Panc1 (cell line): Measurements from ENCODE around the gene HLA-E.

Experiments
- POLR2AphosphoS5 ChIP-seq: IDR thresholded peaks from 2 replicates; pipeline ENCODE4 v1.6.1; 2012; ENCODE audit warnings: mild to moderate bottlenecking, low read depth, low read length, moderate library complexity
- TF ChIP-seq, protein P1 (sequence below): fragments of 450-650 bp; IDR thresholded peaks from 2 replicates; pipeline ENCODE4 v1.5.1; 2017; ENCODE audit warnings: mild to moderate bottlenecking

DNA sequence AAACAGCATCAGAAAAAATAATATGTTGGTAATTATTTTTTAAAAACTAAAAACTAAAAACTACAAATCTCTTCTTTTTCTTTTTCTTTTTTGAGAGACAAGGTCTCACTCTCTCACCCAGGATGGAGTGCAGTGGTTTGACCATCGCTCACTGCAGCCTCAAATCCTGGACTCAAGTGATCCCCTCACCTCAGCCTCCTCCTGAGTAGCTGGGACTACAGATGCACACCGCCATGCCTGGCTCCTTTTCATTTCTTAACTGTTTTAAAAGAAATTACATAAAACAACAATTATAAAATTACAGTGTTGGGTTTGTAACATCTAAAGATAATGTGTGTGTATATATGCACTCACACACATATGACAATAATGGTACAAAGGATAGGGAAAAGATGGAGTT lies 24.1 kb downstream of the HLA-E start:
- no peak for TF ChIP-seq POLR2AphosphoS5
- TF ChIP-seq, protein P1, sequence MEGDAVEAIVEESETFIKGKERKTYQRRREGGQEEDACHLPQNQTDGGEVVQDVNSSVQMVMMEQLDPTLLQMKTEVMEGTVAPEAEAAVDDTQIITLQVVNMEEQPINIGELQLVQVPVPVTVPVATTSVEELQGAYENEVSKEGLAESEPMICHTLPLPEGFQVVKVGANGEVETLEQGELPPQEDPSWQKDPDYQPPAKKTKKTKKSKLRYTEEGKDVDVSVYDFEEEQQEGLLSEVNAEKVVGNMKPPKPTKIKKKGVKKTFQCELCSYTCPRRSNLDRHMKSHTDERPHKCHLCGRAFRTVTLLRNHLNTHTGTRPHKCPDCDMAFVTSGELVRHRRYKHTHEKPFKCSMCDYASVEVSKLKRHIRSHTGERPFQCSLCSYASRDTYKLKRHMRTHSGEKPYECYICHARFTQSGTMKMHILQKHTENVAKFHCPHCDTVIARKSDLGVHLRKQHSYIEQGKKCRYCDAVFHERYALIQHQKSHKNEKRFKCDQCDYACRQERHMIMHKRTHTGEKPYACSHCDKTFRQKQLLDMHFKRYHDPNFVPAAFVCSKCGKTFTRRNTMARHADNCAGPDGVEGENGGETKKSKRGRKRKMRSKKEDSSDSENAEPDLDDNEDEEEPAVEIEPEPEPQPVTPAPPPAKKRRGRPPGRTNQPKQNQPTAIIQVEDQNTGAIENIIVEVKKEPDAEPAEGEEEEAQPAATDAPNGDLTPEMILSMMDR = no peak
